HepG2 (cell line): ENCODE measurements around the gene SLC11A1. TPM values are rescaled to one million over a fixed set of nuclear protein-coding genes. Genes with fewer than 3 reads are reported as not detected.
A peak's percentile ranks its signal among the peaks of the same experiment; 100 is the strongest.

Experiments
- ATF5 ChIP-seq: sonication (generic); formaldehyde crosslinking; IDR thresholded peaks from 2 replicates; pipeline ENCODE4 v1.4.0; 2020; ENCODE audit warnings: mild to moderate bottlenecking, low read depth, missing genetic modification reagents
- ATRX ChIP-seq: sonication (generic); formaldehyde crosslinking; IDR thresholded peaks from 2 replicates; pipeline ENCODE4 v1.4.0; 2020; ENCODE audit warnings: missing genetic modification reagents, borderline replicate concordance
- DMAP1 ChIP-seq: IDR thresholded peaks from 2 replicates; pipeline ENCODE4 v1.6.1; 2016
- DNMT1 ChIP-seq: sonication (generic); formaldehyde crosslinking; IDR thresholded peaks from 2 replicates; pipeline ENCODE4 v1.5.1; 2020; ENCODE audit warnings: mild to moderate bottlenecking, missing genetic modification reagents
- EP300 ChIP-seq, 3 experiments: sonication (generic) in 1 of 3; formaldehyde crosslinking in 1 of 3; IDR thresholded peaks; 2 replicates each; pipeline versions ENCODE4 v1.5.1 to v1.6.1; 2011 to 2020; ENCODE audit warnings: low read depth in 2 of 3, low read length in 2 of 3, borderline replicate concordance in 1 of 3, improper control_type of control experiment in 1 of 3, mild to moderate bottlenecking in 1 of 3, missing genetic modification reagents in 1 of 3, moderate library complexity in 1 of 3
- GATAD1 ChIP-seq: IDR thresholded peaks from 2 replicates; pipeline ENCODE4 v1.6.1; 2016; ENCODE audit warnings: missing genetic modification reagents, missing compliant biosample characterization
- HES4 ChIP-seq: sonication (generic); formaldehyde crosslinking; IDR thresholded peaks from 2 replicates; pipeline ENCODE4 v1.9.0; 2021; ENCODE audit warnings: mild to moderate bottlenecking, missing genetic modification reagents, borderline replicate concordance
- HOXD1 ChIP-seq: sonication (generic); formaldehyde crosslinking; IDR thresholded peaks from 2 replicates; pipeline ENCODE4 v1.5.0; 2020; ENCODE audit warnings: missing genetic modification reagents
- IRF2 ChIP-seq: IDR thresholded peaks from 2 replicates; pipeline ENCODE4 v1.6.1; 2018; ENCODE audit warnings: missing genetic modification reagents, missing compliant biosample characterization
- MTA1 ChIP-seq: sonication (generic); formaldehyde crosslinking; IDR thresholded peaks from 2 replicates; pipeline ENCODE4 v1.4.0; 2020; ENCODE audit warnings: missing genetic modification reagents, mild to moderate bottlenecking, borderline replicate concordance
- NKX3-1 ChIP-seq: sonication (generic); formaldehyde crosslinking; IDR thresholded peaks from 2 replicates; pipeline ENCODE4 v1.5.0; 2020; ENCODE audit warnings: missing genetic modification reagents
- PAWR ChIP-seq: sonication (generic); formaldehyde crosslinking; IDR thresholded peaks from 2 replicates; pipeline ENCODE4 v1.4.0; 2020; ENCODE audit warnings: missing genetic modification reagents, mild to moderate bottlenecking, borderline replicate concordance
- TBX2 ChIP-seq: sonication (generic); formaldehyde crosslinking; IDR thresholded peaks from 2 replicates; pipeline ENCODE4 v1.5.0; 2020; ENCODE audit warnings: missing genetic modification reagents, mild to moderate bottlenecking, borderline replicate concordance
- THAP11 ChIP-seq: IDR thresholded peaks from 2 replicates; pipeline ENCODE4 v1.6.1; 2016; ENCODE audit warnings: missing biosample characterization, missing genetic modification reagents
- TRIM24 ChIP-seq: sonication (generic); formaldehyde crosslinking; IDR thresholded peaks from 2 replicates; pipeline ENCODE4 v1.8.0; 2022; ENCODE audit warnings: mild to moderate bottlenecking, missing genetic modification reagents
- ZFP36L1 ChIP-seq: sonication (generic); formaldehyde crosslinking; IDR thresholded peaks from 2 replicates; pipeline ENCODE4 v1.8.0; 2022; ENCODE audit warnings: mild to moderate bottlenecking, missing genetic modification reagents, moderate library complexity
- ZNF17 ChIP-seq: sonication (generic); formaldehyde crosslinking; IDR thresholded peaks from 2 replicates; pipeline ENCODE4 v1.5.0; 2020; ENCODE audit warnings: mild to moderate bottlenecking, missing genetic modification reagents
- ZNF251 ChIP-seq: sonication (generic); formaldehyde crosslinking; IDR thresholded peaks from 2 replicates; pipeline ENCODE4 v1.9.0; 2021; ENCODE audit warnings: mild to moderate bottlenecking, missing genetic modification reagents
- ZNF317 ChIP-seq: sonication (generic); formaldehyde crosslinking; IDR thresholded peaks from 2 replicates; pipeline ENCODE4 v1.5.0; 2020; ENCODE audit warnings: mild to moderate bottlenecking, missing genetic modification reagents
- ZNF564 ChIP-seq: sonication (generic); formaldehyde crosslinking; IDR thresholded peaks from 2 replicates; pipeline ENCODE4 v1.8.1; 2023; ENCODE audit warnings: mild to moderate bottlenecking, missing genetic modification reagents
- ZNF670 ChIP-seq: sonication (generic); formaldehyde crosslinking; IDR thresholded peaks from 2 replicates; pipeline ENCODE4 v1.8.0; 2022; ENCODE audit warnings: mild to moderate bottlenecking, missing genetic modification reagents, borderline replicate concordance
- ZNF7 ChIP-seq: IDR thresholded peaks from 2 replicates; pipeline ENCODE4 v1.6.1; 2016; ENCODE audit warnings: missing biosample characterization, missing genetic modification reagents
- ZNF775 ChIP-seq: sonication (generic); formaldehyde crosslinking; IDR thresholded peaks from 2 replicates; pipeline ENCODE4 v1.4.0; 2020; ENCODE audit warnings: missing genetic modification reagents, mild to moderate bottlenecking, moderate library complexity, borderline replicate concordance
- ZUFSP ChIP-seq: sonication (generic); formaldehyde crosslinking; IDR thresholded peaks from 2 replicates; pipeline ENCODE4 v1.9.0; 2021; ENCODE audit warnings: missing genetic modification reagents, mild to moderate bottlenecking, borderline replicate concordance
- ZZZ3 ChIP-seq: sonication (generic); formaldehyde crosslinking; IDR thresholded peaks from 2 replicates; pipeline ENCODE4 v1.4.0; 2020; ENCODE audit warnings: missing genetic modification reagents, mild to moderate bottlenecking, borderline replicate concordance
- polyA plus RNA-seq, 8 experiments: library from polyadenylated mRNA; depleted of rRNA in 3 of 8; stranded (reverse) in 7 of 8; unstranded in 1 of 8; fragments of >200 nt; fragmentation: Illumina TruSeq in 4 of 8; extraction: Trizol in 4 of 8; gene quantifications; 2 replicates each; pipeline versions ENCODE4 v1.2.1 to v1.2.3, GENCODE V29; 2011 to 2016; ENCODE audit warnings: low read depth in 4 of 8, missing spikeins in 1 of 8, mixed read lengths in 1 of 8; ENCODE audit not compliant: insufficient read depth in 1 of 8
- total RNA-seq, 5 experiments: library from RNA; depleted of rRNA; stranded (reverse); fragments of >200 nt; fragmentation: Illumina TruSeq; extraction: Trizol; gene quantifications; 2 replicates each; pipeline ENCODE4 v1.2.3, GENCODE V29; 2016; ENCODE audit warnings: low read depth in 1 of 5
- TF ChIP-seq, protein P1 (sequence below): sonication (generic); formaldehyde crosslinking; IDR thresholded peaks from 2 replicates; pipeline ENCODE4 v1.5.0; 2020; ENCODE audit warnings: missing genetic modification reagents

SLC11A1 gene
- total and polyA plus RNA-seq, 2 of the 13 experiments (the other 11 are each of a cell fraction or from before 2014, with no cell fraction given) = 0.33 to 2.3 TPM

DNA sequence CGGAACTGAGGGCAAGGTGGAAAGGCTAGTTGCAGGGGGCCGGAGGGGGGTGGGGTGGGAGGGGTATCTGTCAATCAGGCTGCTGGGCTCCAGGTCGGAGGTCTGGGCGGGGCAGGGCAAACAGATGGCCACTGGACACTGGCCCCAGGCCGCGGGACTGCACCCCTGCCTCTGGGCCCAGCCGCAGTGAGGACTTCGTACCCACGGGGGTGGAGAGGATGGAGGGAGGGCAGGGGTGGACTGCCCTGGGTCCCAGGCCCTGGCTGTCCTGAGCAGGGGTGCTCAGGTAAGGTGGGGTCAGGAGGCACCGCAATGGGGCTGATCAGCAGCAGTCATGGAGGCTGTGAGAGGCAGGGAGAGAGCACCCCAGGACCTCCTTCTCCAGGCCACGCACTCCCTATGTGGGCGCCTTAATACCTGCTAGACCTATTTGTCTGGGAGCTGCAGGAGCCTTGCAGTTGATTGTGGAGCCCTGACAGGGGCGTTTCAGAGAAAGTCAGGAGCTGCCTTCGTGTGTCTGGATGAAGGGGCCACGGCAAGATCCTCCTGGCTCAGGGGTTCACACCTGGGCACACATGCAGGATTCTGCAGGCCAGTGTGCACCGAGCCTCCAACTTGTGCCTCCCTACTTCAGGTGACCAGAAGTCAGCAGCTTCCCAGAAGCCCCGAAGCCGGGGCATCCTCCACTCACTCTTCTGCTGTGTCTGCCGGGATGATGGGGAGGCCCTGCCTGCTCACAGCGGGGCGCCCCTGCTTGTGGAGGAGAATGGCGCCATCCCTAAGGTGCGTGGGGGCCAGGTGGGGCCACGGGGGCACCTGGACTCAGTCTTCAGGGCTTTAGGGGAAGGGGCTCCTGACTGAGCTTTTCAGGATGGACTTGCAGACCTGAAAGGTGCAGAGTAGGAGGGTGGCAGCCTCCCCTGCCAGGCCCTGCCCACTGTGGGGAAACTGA, 19.1 kb downstream of the SLC11A1 start (continued):
- TF ChIP-seq HES4 (0 out of 2 replicates have a peak, but pooled peaks have one; percentile 34), ZNF775 (CRISPR knock-in tag) (no peak), ZFP36L1 (CRISPR knock-in tag) (0 out of 2 replicates have a peak, but pooled peaks have one; percentile 18), ATF5 (CRISPR knock-in tag) (0 out of 2 replicates have a peak, but pooled peaks have one; percentile 67), PAWR (peak; percentile 95), DNMT1 (no peak; the same call in 1 of the 2 replicates), ATRX (CRISPR knock-in tag) (no peak), MTA1 (CRISPR knock-in tag) (peak; percentile 97), ZNF670 (CRISPR knock-in tag) (peak; percentile 69; the same call in 1 of the 2 replicates), ZUFSP (no peak), ZNF7 (CRISPR knock-in tag) (no peak), DMAP1 (CRISPR knock-in tag) (peak; percentile 58), ZZZ3 (CRISPR knock-in tag) (peak; percentile 95), ZNF564 (CRISPR knock-in tag) (0 out of 2 replicates have a peak, but pooled peaks have one; percentile 28), THAP11 (CRISPR knock-in tag) (peak; percentile 83), ZNF17 (no peak; the same call in 1 of the 2 replicates), ZNF317 (CRISPR knock-in tag) (no peak; the same call in 1 of the 2 replicates), TRIM24 (CRISPR knock-in tag) (no peak), IRF2 (peak; percentile 60), TBX2 (CRISPR knock-in tag) (peak; percentile 90), GATAD1 (CRISPR knock-in tag) (peak; percentile 79; the same call in 1 of the 2 replicates), NKX3-1 (CRISPR knock-in tag) (no peak), EP300 (IDR thresholded peaks at IDR 0.05; ENCODE audit: low read depth in 2 of 2, low read length in 2 of 2) (peak; percentile 37 to 84), EP300 (CRISPR knock-in tag; IDR thresholded peaks at IDR 0.05; ENCODE audit: borderline replicate concordance) (peak; percentile 62; the same call in 1 of the 2 replicates), ZNF251 (CRISPR knock-in tag) (no peak), HOXD1 (CRISPR knock-in tag) (no peak; the same call in 1 of the 2 replicates)
- TF ChIP-seq, protein P1, sequence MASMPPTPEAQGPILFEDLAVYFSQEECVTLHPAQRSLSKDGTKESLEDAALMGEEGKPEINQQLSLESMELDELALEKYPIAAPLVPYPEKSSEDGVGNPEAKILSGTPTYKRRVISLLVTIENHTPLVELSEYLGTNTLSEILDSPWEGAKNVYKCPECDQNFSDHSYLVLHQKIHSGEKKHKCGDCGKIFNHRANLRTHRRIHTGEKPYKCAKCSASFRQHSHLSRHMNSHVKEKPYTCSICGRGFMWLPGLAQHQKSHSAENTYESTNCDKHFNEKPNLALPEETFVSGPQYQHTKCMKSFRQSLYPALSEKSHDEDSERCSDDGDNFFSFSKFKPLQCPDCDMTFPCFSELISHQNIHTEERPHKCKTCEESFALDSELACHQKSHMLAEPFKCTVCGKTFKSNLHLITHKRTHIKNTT (CRISPR knock-in tag) = no peak
